Esophagus squamous epithelium (tissue), 4 donors: Measurements from ENCODE around the gene LYRM2.

Experiments
- POLR2A ChIP-seq, 4 donors: fragments of 450-650 bp; IDR thresholded peaks; one replicate each; pipeline ENCODE4 v1.6.1; 2017; ENCODE audit warnings: antibody characterized with exemption in 4 of 4, mild to moderate bottlenecking in 4 of 4, moderate library complexity in 3 of 4
- TF ChIP-seq, protein P1 (sequence below), 6 experiments: fragments of 450-650 bp in 4 of 6; fragments of 200-600 bp in 2 of 6; sonication (generic) in 2 of 6; IDR thresholded peaks; one replicate each; pipeline ENCODE4 v1.5.1; 2016 to 2019; ENCODE audit warnings: antibody characterized with exemption in 6 of 6, mild to moderate bottlenecking in 4 of 6, moderate library complexity in 4 of 6

DNA sequence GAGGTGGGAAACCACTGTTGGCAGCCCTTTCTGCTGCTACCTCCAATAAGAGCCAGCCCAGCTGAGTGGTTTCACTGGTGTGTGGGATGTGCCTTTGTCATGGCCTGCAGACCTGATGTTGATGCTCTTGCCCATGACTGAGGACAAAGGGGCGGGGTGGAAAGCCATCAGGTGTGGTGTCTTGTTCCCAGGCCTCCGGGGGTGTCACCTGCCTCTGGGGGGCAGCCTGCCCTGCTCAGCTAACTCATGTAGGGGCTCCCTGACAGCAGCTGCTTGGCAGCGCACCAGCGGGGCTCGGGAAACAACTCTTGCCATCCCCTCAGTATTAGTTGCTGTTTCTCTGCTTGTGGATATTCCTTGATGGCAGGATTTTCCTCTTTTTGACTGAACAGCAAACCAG, 91.3 kb downstream of the LYRM2 start:
- no peak for TF ChIP-seq POLR2A (IDR thresholded peaks at IDR 0.05)
- TF ChIP-seq, protein P1, sequence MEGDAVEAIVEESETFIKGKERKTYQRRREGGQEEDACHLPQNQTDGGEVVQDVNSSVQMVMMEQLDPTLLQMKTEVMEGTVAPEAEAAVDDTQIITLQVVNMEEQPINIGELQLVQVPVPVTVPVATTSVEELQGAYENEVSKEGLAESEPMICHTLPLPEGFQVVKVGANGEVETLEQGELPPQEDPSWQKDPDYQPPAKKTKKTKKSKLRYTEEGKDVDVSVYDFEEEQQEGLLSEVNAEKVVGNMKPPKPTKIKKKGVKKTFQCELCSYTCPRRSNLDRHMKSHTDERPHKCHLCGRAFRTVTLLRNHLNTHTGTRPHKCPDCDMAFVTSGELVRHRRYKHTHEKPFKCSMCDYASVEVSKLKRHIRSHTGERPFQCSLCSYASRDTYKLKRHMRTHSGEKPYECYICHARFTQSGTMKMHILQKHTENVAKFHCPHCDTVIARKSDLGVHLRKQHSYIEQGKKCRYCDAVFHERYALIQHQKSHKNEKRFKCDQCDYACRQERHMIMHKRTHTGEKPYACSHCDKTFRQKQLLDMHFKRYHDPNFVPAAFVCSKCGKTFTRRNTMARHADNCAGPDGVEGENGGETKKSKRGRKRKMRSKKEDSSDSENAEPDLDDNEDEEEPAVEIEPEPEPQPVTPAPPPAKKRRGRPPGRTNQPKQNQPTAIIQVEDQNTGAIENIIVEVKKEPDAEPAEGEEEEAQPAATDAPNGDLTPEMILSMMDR (IDR thresholded peaks at IDR 0.05) = no peak
